Neutrophil (primary cell): ENCODE measurements around the gene CD52.
"Not testable (repeated sequence)": the region's sequence is repeated elsewhere in the genome, so short reads cannot be mapped to it uniquely, and the experiment has no call there.

Experiments
- H3K27ac ChIP-seq: fragments of 200-600 bp; sonication (generic); 2 replicates; pipeline ENCODE4 v1.5.1; 2016; ENCODE audit warnings: mild to moderate bottlenecking, moderate library complexity
- H3K27me3 ChIP-seq: fragments of 200-600 bp; sonication (generic); 2 replicates; pipeline ENCODE4 v1.6.0; 2016; ENCODE audit warnings: mild to moderate bottlenecking
- H3K36me3 ChIP-seq: fragments of 200-600 bp; sonication (generic); 2 replicates; pipeline ENCODE4 v1.5.1; 2017
- H3K4me1 ChIP-seq, 2 experiments: fragments of 200-600 bp in 1 of 2; sonication (generic) in 1 of 2; 1 replicate in 1 of 2; 2 replicates in 1 of 2; pipeline versions ENCODE4 v1.5.1 to v1.6.1; 2013 to 2016; ENCODE audit warnings: low read depth in 1 of 2, low read length in 1 of 2, mild to moderate bottlenecking in 1 of 2, moderate library complexity in 1 of 2; ENCODE audit not compliant: control insufficient read depth in 1 of 2, insufficient read depth in 1 of 2
- H3K4me3 ChIP-seq, 2 experiments: fragments of 200-600 bp in 1 of 2; sonication (generic) in 1 of 2; 1 replicate in 1 of 2; 2 replicates in 1 of 2; pipeline ENCODE4 v1.5.1; 2013 to 2016; ENCODE audit warnings: low read depth in 1 of 2, low read length in 1 of 2, mild to moderate bottlenecking in 1 of 2, moderate library complexity in 1 of 2
- H3K9me3 ChIP-seq: fragments of 200-600 bp; sonication (generic); 2 replicates; pipeline ENCODE4 v1.5.1; 2016
- TF ChIP-seq, protein P1 (sequence below): fragments of 200-600 bp; sonication (generic); IDR thresholded peaks from 2 replicates; pipeline ENCODE4 v1.5.1; 2016; ENCODE audit warnings: antibody characterized with exemption

CD52 gene

GRCh38 chr1:26290882-26291261, 26.9 kb upstream of the CD52 start:
- peak overlapping the region; percentile 36 to 56 for H3K4me3 ChIP-seq
- peaks cover 73 to 74% of the 10 kb centered on the region in 2 experiments for H3K4me1 ChIP-seq
- H3K27ac ChIP-seq: peak overlapping the region; percentile 100
- peaks cover 5% of the 10 kb centered on the region for H3K36me3 ChIP-seq
- H3K27me3 ChIP-seq: no peaks in the 10 kb centered on the region
- TF ChIP-seq, protein P1, sequence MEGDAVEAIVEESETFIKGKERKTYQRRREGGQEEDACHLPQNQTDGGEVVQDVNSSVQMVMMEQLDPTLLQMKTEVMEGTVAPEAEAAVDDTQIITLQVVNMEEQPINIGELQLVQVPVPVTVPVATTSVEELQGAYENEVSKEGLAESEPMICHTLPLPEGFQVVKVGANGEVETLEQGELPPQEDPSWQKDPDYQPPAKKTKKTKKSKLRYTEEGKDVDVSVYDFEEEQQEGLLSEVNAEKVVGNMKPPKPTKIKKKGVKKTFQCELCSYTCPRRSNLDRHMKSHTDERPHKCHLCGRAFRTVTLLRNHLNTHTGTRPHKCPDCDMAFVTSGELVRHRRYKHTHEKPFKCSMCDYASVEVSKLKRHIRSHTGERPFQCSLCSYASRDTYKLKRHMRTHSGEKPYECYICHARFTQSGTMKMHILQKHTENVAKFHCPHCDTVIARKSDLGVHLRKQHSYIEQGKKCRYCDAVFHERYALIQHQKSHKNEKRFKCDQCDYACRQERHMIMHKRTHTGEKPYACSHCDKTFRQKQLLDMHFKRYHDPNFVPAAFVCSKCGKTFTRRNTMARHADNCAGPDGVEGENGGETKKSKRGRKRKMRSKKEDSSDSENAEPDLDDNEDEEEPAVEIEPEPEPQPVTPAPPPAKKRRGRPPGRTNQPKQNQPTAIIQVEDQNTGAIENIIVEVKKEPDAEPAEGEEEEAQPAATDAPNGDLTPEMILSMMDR: no peak
- H3K9me3 ChIP-seq: no peaks in the 10 kb centered on the region

- Histone ChIP-seq H3K4me3 (peak overlapping the region in 1 of 2 experiments; percentile 56), H3K27me3 (no peaks in the 10 kb centered on the region), H3K27ac (peak overlapping the region; percentile 100), H3K36me3 (peaks cover 9% of the 10 kb centered on the region), H3K4me1 (peaks cover 68% of the 10 kb centered on the region in 2 experiments), H3K9me3 (no peaks in the 10 kb centered on the region)
- TF ChIP-seq, protein P1: no peak
These were observed 26.3 kb upstream of the CD52 start for GRCh38 chr1:26291433-26291832.

DNA sequence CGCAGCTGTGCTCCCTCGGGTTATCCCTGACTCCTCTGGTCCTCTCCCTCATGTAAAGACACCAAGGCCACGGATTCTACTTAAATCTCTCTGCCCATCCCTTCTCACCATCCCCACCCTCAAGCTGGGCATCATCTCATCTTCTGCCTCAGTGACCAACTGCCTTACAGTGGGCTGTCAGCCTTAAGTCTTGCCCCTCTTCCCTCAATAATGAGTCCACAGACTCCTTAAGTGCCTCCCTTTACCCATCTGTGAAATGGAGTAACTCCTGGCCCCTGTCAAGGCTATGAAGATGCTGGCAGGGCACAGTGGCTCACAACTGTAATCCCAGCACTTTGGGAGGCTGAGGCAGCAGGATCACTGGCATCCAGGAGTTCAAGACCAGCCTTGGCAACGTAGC, 25.8 kb upstream of the CD52 start:
- Histone ChIP-seq H3K4me1 (peaks cover 63% of the 10 kb centered on the region in 2 experiments), H3K9me3 (no peaks in the 10 kb centered on the region), H3K27ac (peak overlapping the region; percentile 100), H3K4me3 (peak overlapping the region in 1 of 2 experiments; percentile 56), H3K36me3 (peaks cover 9% of the 10 kb centered on the region), H3K27me3 (no peaks in the 10 kb centered on the region)
- TF ChIP-seq, protein P1: no peak

DNA sequence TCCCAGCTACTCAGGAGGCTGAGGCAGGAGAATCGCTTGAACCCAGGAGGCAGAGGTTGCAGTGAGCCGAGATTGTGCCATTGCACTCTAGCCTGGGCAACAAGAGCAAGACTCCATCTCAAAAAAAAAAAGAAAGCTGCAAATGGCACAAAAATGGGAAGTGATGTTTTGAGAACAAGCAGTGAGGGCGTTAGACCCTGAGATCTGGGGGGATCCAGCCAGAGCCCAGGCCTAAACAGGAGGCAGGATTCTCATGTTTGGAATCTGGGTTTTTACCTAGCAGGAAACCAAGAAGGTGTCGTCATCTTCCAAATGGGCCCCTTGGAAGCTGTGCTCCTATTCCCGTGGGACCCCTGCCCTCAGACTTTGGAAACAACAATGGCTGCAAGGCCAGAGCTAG, 25.0 kb upstream of the CD52 start:
- not testable (repeated sequence) for H3K9me3 ChIP-seq, H3K4me3 ChIP-seq, H3K27me3 ChIP-seq, H3K36me3 ChIP-seq
- H3K4me1 ChIP-seq: peaks cover 57 to 59% of the 10 kb centered on the region in 2 experiments
- H3K27ac ChIP-seq: peak overlapping the region; percentile 100

DNA sequence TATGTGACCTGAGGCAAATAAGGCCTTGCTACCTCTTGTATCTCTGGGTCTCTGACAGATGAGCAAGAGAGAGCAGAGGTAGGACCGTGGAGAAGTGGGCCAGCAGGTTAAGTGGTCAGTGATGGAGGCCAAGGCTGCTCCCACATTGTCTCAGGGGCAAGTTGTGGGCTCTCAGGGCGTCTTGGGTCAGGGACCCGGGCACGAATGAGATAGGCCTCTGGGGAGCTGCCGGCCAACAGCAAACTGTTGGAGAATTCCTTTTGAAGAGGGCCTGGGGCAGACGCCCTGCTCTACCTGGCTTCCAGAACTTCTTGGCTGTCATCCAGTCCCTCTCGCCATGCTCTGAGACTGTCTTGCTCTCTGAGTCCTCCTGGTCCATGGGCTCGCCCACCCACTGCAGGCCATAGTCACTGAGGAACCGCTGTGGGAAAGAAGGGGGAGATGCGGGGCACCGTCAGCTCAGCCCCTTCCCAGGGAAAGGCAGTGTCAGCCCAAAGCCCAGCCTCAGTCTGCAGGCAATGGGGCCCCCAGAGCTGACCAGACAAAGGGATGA, 23.8 kb upstream of the CD52 start:
- no peaks in the 10 kb centered on the region for H3K9me3 ChIP-seq
- no peaks in the 10 kb centered on the region for H3K27me3 ChIP-seq
- peaks cover 53 to 59% of the 10 kb centered on the region in 2 experiments for H3K4me1 ChIP-seq
- TF ChIP-seq, protein P1: no peak
- H3K27ac ChIP-seq: no peak overlapping the region
- peaks cover 9% of the 10 kb centered on the region for H3K36me3 ChIP-seq
- H3K4me3 ChIP-seq: no peak overlapping the region

DNA sequence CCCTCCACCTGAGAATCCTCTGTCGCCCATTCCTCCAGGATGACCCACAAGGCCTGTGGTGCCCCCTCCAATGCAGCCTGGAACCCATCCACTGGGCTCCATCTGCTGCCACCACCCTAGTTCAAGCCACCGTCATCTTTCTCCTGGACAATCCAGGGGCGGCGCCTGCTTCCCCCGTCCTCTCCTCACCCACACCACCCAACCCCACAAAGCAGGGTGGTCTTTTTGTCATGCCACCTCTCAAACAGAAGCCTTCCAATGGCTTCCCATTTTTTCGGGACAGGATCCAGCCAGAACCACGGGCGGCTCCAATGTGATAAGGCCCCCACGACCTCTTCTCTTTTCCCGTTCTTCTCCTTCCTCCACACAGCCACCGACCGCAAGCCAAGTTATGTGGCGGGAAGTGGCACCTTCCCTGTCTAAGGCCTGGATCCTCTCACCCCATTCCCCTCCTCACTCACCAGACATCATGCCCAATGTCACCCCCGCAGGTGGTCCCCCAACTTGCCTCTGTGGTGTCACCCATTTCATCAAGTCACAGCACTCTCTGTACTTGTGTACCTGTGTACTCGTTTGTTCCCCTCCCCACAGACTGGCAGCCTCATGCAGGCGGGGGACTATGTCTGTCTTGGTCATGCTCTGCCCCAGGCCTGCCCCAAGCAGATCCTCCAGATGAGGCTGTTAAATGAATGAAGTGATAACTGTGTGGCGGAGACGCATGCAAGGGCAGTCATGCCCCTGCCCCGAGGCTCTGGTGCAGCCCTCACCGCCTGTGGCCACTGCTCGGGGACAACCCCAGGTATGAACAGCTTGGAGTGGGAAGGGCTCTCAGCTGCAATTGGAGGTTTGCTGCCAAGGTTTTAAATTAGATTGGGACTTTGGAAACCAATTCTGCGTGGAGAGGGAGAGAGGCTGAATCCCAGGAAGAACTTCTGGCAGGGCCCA, 22.3 kb upstream of the CD52 start:
- Histone ChIP-seq H3K36me3 (peaks cover 9% of the 10 kb centered on the region), H3K9me3 (no peaks in the 10 kb centered on the region), H3K27ac (no peak overlapping the region), H3K27me3 (no peaks in the 10 kb centered on the region), H3K4me3 (no peak overlapping the region), H3K4me1 (peaks cover 38 to 44% of the 10 kb centered on the region in 2 experiments)
- TF ChIP-seq, protein P1: no peak
